SU-DHL-6 (cell line): ENCODE data around the gene EMX1.

ENCODE experiments used
- H2AFZ ChIP-seq: fragments of 200-600 bp; sonication (generic); 2 replicates; pipeline ENCODE4 v1.6.1; 2014; ENCODE audit warnings: low read depth, mild to moderate bottlenecking, moderate library complexity, mixed read lengths, antibody characterized with exemption, low read length; ENCODE audit not compliant: severe bottlenecking
- H3F3A ChIP-seq: fragments of 200-600 bp; shearing (Covaris generic); 2 replicates; pipeline ENCODE4 v1.6.0; 2016; ENCODE audit warnings: antibody characterized with exemption, mild to moderate bottlenecking; ENCODE audit not compliant: insufficient read depth
- H3K27ac ChIP-seq: fragments of 200-600 bp; sonication (generic); 2 replicates; pipeline ENCODE4 v1.5.1; 2016; ENCODE audit warnings: low read depth, mild to moderate bottlenecking, low read length, moderate library complexity, mixed read lengths
- H3K27me3 ChIP-seq: fragments of 200-600 bp; sonication (generic), shearing (Covaris generic); 2 replicates; pipeline ENCODE4 v1.6.0; 2014; ENCODE audit warnings: mild to moderate bottlenecking, low read length
- H3K36me3 ChIP-seq: fragments of 200-600 bp; sonication (generic); 2 replicates; pipeline ENCODE4 v1.6.1; 2014; ENCODE audit warnings: mild to moderate bottlenecking, low read length, mixed read lengths
- H3K4me2 ChIP-seq: fragments of 300-600, 200-600 bp; shearing (Covaris generic), sonication (generic); 2 replicates; pipeline ENCODE4 v1.6.0; 2014; ENCODE audit warnings: low read length, low read depth, mild to moderate bottlenecking; ENCODE audit not compliant: poor library complexity, severe bottlenecking
- H3K4me3 ChIP-seq: fragments of 200-600 bp; sonication (generic); 2 replicates; pipeline ENCODE4 v1.5.1; 2014; ENCODE audit warnings: antibody characterized with exemption, low read length, mild to moderate bottlenecking, mixed read lengths; ENCODE audit not compliant: insufficient read depth, poor library complexity, severe bottlenecking
- H3K79me2 ChIP-seq: fragments of 200-600 bp; sonication (generic); 2 replicates; pipeline ENCODE4 v1.6.1; 2014; ENCODE audit warnings: mild to moderate bottlenecking, low read length, moderate library complexity; ENCODE audit not compliant: insufficient read depth
- H3K9ac ChIP-seq: fragments of 200-600 bp; sonication (generic); 2 replicates; pipeline ENCODE4 v1.7.0; 2014; ENCODE audit warnings: mild to moderate bottlenecking, low read length
- H3K9me2 ChIP-seq: fragments of 200-600 bp; sonication (generic); replicated peaks from 2 replicates; pipeline ENCODE4 v1.6.1; 2014; ENCODE audit warnings: low read length; ENCODE audit not compliant: insufficient read depth
- H3K9me3 ChIP-seq: fragments of 200-600 bp; sonication (generic); 2 replicates; pipeline ENCODE4 v1.6.1; 2014; ENCODE audit warnings: low read length, mixed read lengths; ENCODE audit not compliant: insufficient read depth
- H4K20me1 ChIP-seq: fragments of 200-600 bp; sonication (generic); 2 replicates; pipeline ENCODE4 v1.6.1; 2014; ENCODE audit warnings: low read depth, mild to moderate bottlenecking, antibody characterized with exemption, low read length, moderate library complexity, mixed read lengths
- CTCF ChIP-seq: fragments of 200-600 bp; sonication (generic); IDR thresholded peaks from one replicate; pipeline ENCODE4 v1.5.1; 2017; ENCODE audit warnings: antibody characterized with exemption, mild to moderate bottlenecking, low read length, moderate library complexity; ENCODE audit not compliant: insufficient read depth, poor library complexity, severe bottlenecking
- EZH2phosphoT487 ChIP-seq: fragments of 200-600 bp; sonication (generic), shearing (Covaris generic); conservative IDR thresholded peaks from 2 replicates; pipeline ENCODE4 v1.6.1; 2018; ENCODE audit warnings: mild to moderate bottlenecking, antibody characterized with exemption, low read length, moderate library complexity, mixed read lengths

EMX1 gene

GRCh38 chr2:72933207-72933606 is 15.9 kb downstream of the EMX1 start:
- Histone ChIP-seq H3F3A (no peaks in the 10 kb centered on the region), H3K9ac (no peak overlapping the region), H4K20me1 (no peaks in the 10 kb centered on the region), H3K4me2 (no peak overlapping the region), H3K27ac (no peak overlapping the region), H3K79me2 (no peaks in the 10 kb centered on the region), H3K4me3 (no peak overlapping the region), H3K9me3 (no peaks in the 10 kb centered on the region), H3K9me2 (no peaks in the 10 kb centered on the region), H3K36me3 (no peaks in the 10 kb centered on the region), H2AFZ (no peak overlapping the region), H3K27me3 (no peaks in the 10 kb centered on the region)
- no peak for TF ChIP-seq EZH2phosphoT487
- TF ChIP-seq CTCF = no peak

GRCh38 chr2:72933646-72934151 is 16.4 kb downstream of the EMX1 start:
- Histone ChIP-seq H3K4me2 (no peak overlapping the region), H3K27me3 (no peaks in the 10 kb centered on the region), H3K79me2 (no peaks in the 10 kb centered on the region), H2AFZ (no peak overlapping the region), H3F3A (no peaks in the 10 kb centered on the region), H3K4me3 (no peak overlapping the region), H3K9me3 (no peaks in the 10 kb centered on the region), H4K20me1 (no peaks in the 10 kb centered on the region), H3K9ac (no peak overlapping the region), H3K36me3 (no peaks in the 10 kb centered on the region), H3K27ac (no peak overlapping the region), H3K9me2 (no peaks in the 10 kb centered on the region)
- no peak for TF ChIP-seq CTCF
- no peak for TF ChIP-seq EZH2phosphoT487

- Histone ChIP-seq H3K4me3 (no peak overlapping the region), H3K9me3 (no peaks in the 10 kb centered on the region), H3K36me3 (no peaks in the 10 kb centered on the region), H3K27me3 (no peaks in the 10 kb centered on the region), H3K4me2 (no peak overlapping the region), H3F3A (no peaks in the 10 kb centered on the region), H2AFZ (no peak overlapping the region), H3K79me2 (no peaks in the 10 kb centered on the region), H3K27ac (no peak overlapping the region), H3K9me2 (no peaks in the 10 kb centered on the region), H4K20me1 (no peaks in the 10 kb centered on the region), H3K9ac (no peak overlapping the region)
- TF ChIP-seq CTCF = no peak
- TF ChIP-seq EZH2phosphoT487 = no peak
Measured at GRCh38 chr2:72934683-72935610, 17.6 kb downstream of the EMX1 start.
